SU-DHL-6 (cell line): Measurements from ENCODE around the gene CA5A.

ENCODE experiments used
- CTCF ChIP-seq: fragments of 200-600 bp; sonication (generic); IDR thresholded peaks from one replicate; pipeline ENCODE4 v1.5.1; 2017; ENCODE audit warnings: antibody characterized with exemption, mild to moderate bottlenecking, low read length, moderate library complexity; ENCODE audit not compliant: insufficient read depth, poor library complexity, severe bottlenecking
- EZH2phosphoT487 ChIP-seq: fragments of 200-600 bp; sonication (generic), shearing (Covaris generic); conservative IDR thresholded peaks from 2 replicates; pipeline ENCODE4 v1.6.1; 2018; ENCODE audit warnings: mild to moderate bottlenecking, antibody characterized with exemption, low read length, moderate library complexity, mixed read lengths

DNA sequence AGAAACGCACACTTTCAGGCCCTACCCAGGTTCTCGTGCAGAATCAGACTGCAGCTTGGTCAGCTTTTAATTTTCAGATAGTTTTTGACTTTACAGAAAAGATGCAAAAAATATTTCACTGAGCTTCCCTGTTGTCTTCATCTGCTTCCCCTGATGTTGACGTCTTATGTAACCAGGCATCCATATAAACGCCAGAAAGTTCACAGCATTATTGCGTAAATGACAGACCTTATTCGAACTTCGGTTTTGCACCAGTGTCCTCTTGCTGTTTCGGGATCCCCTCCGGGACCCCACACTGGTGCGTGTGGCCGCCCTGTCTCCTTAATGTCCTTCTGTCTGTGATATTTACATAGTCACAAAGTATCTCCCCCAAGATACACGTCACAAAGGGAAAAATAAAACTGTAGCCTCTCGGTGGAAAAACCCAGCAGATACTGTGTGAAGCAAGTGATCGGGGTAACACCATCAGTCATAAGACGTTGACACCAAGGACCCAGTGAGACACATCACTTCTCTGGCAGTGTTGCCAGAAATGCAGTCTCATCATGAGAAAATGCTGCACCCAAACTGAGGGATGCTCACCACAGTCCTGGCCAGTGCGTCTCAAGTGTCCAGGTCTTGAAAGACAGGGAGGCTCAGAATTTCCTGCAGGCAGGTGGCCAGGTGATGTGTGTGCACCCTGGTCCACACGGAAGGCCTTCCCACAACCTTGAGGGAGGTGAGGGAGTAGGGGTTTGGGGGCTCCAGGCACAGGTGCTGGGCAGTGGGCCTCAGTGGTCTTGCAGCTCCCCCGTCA lies 19.2 kb upstream of the CA5A start:
- TF ChIP-seq CTCF (no peak), EZH2phosphoT487 (no peak)
